B cell (primary cell): Measurements from ENCODE around the gene GAREM2. TPM values are rescaled to one million over a fixed set of nuclear protein-coding genes. Genes with fewer than 3 reads are reported as not detected.

Experiments used
- ATAC-seq: fragments of 200-7000 bp; cut with Tn5 transposase; one replicate; pipeline ENCODE4 v1.10.0; 2021; ENCODE audit warnings: low read depth, mild to moderate bottlenecking, moderate number of reproducible peaks, moderate library complexity
- CTCF ChIA-PET: fragments of 350-600 bp; sonication (Branson Sonifier 250); formaldehyde crosslinking; loops from one replicate; lab custom pipeline; 2021; ENCODE audit warnings: antibody characterized with exemption, inconsistent platforms; lab: Charles Lee
- POLR2A ChIA-PET: fragments of 350-600 bp; sonication (Branson Sonifier 250); formaldehyde crosslinking; loops from one replicate; lab custom pipeline; 2021; ENCODE audit warnings: antibody characterized with exemption; lab: Charles Lee
- DNase-seq: peaks from one replicate; pipeline ENCODE4 v3.0.0; 2013
- H2AFZ ChIP-seq: 2 replicates; pipeline ENCODE4 v1.6.1; 2012; ENCODE audit warnings: mild to moderate bottlenecking, low read depth, low read length; ENCODE audit not compliant: insufficient read depth, poor library complexity, severe bottlenecking
- H3K27ac ChIP-seq, 2 donors: 1 replicate in 1 of 2; 2 replicates in 1 of 2; pipeline ENCODE4 v1.5.1; 2012 to 2013; ENCODE audit warnings: low read length in 2 of 2, mild to moderate bottlenecking in 2 of 2, moderate library complexity in 1 of 2
- H3K27me3 ChIP-seq, 4 experiments: fragments of 200-600 bp in 1 of 4; sonication (generic) in 1 of 4; replicated peaks in 1 of 4; 1 replicate in 2 of 4; 2 replicates in 2 of 4; pipeline versions ENCODE4 v1.6.1 to v1.7.0; 2013 to 2016; ENCODE audit warnings: low read length in 3 of 4, mild to moderate bottlenecking in 2 of 4, mixed read lengths in 1 of 4, moderate library complexity in 1 of 4; ENCODE audit not compliant: insufficient read depth in 4 of 4, control insufficient read depth in 3 of 4; ENCODE audit errors: control extremely low read depth in 1 of 4
- H3K36me3 ChIP-seq, 2 experiments: replicated peaks in 1 of 2; 1 replicate in 1 of 2; 2 replicates in 1 of 2; pipeline versions ENCODE4 v1.6.1 to v1.7.1; 2013; ENCODE audit warnings: low read length in 1 of 2; ENCODE audit not compliant: insufficient read depth in 2 of 2, control insufficient read depth in 1 of 2; ENCODE audit errors: control extremely low read depth in 1 of 2, extremely low read depth in 1 of 2
- H3K4me1 ChIP-seq, 2 donors: fragments of 200-600 bp in 1 of 2; sonication (generic) in 1 of 2; 1 replicate in 1 of 2; 2 replicates in 1 of 2; pipeline versions ENCODE4 v1.5.1 to v1.6.1; 2013 to 2017; ENCODE audit warnings: low read length in 2 of 2; ENCODE audit not compliant: control insufficient read depth in 2 of 2, insufficient read depth in 2 of 2
- H3K4me2 ChIP-seq: replicated peaks from 2 replicates; pipeline ENCODE3; 2012; ENCODE audit warnings: mild to moderate bottlenecking, low read depth, low read length; ENCODE audit not compliant: poor library complexity, severe bottlenecking
- H3K4me3 ChIP-seq, 5 experiments: fragments of 200-600 bp in 1 of 5; sonication (generic) in 1 of 5; 1 replicate in 3 of 5; 2 replicates in 2 of 5; pipeline versions ENCODE4 v1.5.1 to v1.7.0; 2011 to 2016; ENCODE audit warnings: low read length in 4 of 5, mild to moderate bottlenecking in 4 of 5, low read depth in 2 of 5, control low read depth in 1 of 5, moderate library complexity in 1 of 5; ENCODE audit not compliant: insufficient read depth in 1 of 5; ENCODE audit errors: control extremely low read depth in 1 of 5, extremely low read depth in 1 of 5
- H3K79me2 ChIP-seq: fragments of 200-600 bp; sonication (generic); one replicate; pipeline ENCODE4 v1.6.0; 2016; ENCODE audit warnings: low read length; ENCODE audit not compliant: control insufficient read depth, insufficient read depth
- H3K9ac ChIP-seq: fragments of 200-600 bp; sonication (generic); 2 replicates; pipeline ENCODE4 v1.6.1; 2017; ENCODE audit warnings: mild to moderate bottlenecking, low read length, moderate library complexity
- H3K9me3 ChIP-seq, 3 donors: one replicate each; pipeline versions ENCODE4 v1.6.1 to v1.7.1; 2013; ENCODE audit warnings: low read length in 2 of 3; ENCODE audit not compliant: control insufficient read depth in 2 of 3, insufficient read depth in 1 of 3; ENCODE audit errors: control extremely low read depth in 1 of 3
- H4K20me1 ChIP-seq: 2 replicates; pipeline ENCODE4 v1.6.0; 2012; ENCODE audit warnings: mild to moderate bottlenecking, low read length; ENCODE audit not compliant: insufficient read depth, control insufficient read depth, poor library complexity, severe bottlenecking
- H3K27ac Mint-ChIP-seq: one replicate; pipeline ENCODE4 v1.8.0; 2021; ENCODE audit warnings: mixed read lengths
- H3K27me3 Mint-ChIP-seq: one replicate; pipeline ENCODE4 v1.8.0; 2021; ENCODE audit warnings: mixed read lengths
- H3K4me1 Mint-ChIP-seq: one replicate; pipeline ENCODE4 v1.8.0; 2021; ENCODE audit warnings: mixed read lengths
- H3K4me3 Mint-ChIP-seq: one replicate; pipeline ENCODE4 v1.8.0; 2021; ENCODE audit warnings: mixed read lengths
- H3K9me3 Mint-ChIP-seq: one replicate; pipeline ENCODE4 v1.8.0; 2022; ENCODE audit warnings: mixed read lengths; ENCODE audit not compliant: insufficient read depth
- CTCF ChIP-seq: fragments of 200-600 bp; IDR thresholded peaks from one replicate; pipeline ENCODE4 v1.8.0; 2022; ENCODE audit warnings: antibody characterized with exemption, mild to moderate bottlenecking
- EZH2 ChIP-seq: IDR thresholded peaks from 2 replicates; pipeline ENCODE4 v1.6.1; 2012; ENCODE audit warnings: borderline replicate concordance, low read depth, mild to moderate bottlenecking, moderate library complexity, low read length; ENCODE audit not compliant: insufficient read depth, poor library complexity, severe bottlenecking
- WGBS: methylation state at CpG from one replicate; pipeline ENCODE4 v1.1.5; 2013; ENCODE audit warnings: missing lambda C conversion rate; ENCODE audit not compliant: insufficient coverage; 5-methylcytosine and 5-hydroxymethylcytosine counted together
- intact Hi-C: fragments of 100-400 bp; cut with micrococcal nuclease; formaldehyde crosslinking; loops from one replicate; pipeline ENCODE4 v1.10.0; 2022
- polyA plus RNA-seq: library from polyadenylated mRNA; depleted of rRNA; stranded (reverse); fragments of >200 nt; gene quantifications from 2 replicates; pipeline ENCODE4 v1.2.3, GENCODE V29; 2012
- total RNA-seq, 2 donors: library from RNA; stranded (reverse); fragments of 120-200 nt in 1 of 2; gene quantifications; 1 replicate in 1 of 2; 2 replicates in 1 of 2; pipeline versions ENCODE4 v1.2.3 to v1.2.4, GENCODE V29; 2013 to 2022

GAREM2 gene
- total and polyA plus RNA-seq, 2 donors (not counting 1 experiment from before 2014, with no cell fraction given) = 0.27 to 1.7 TPM

GRCh38 chr2:26224095-26224494 is 51.2 kb downstream of the GAREM2 start:
- Mint-ChIP-seq H3K4me1 (no peaks in the 10 kb centered on the region), H3K4me3 (no peak overlapping the region), H3K9me3 (no peaks in the 10 kb centered on the region), H3K27ac (no peak overlapping the region), H3K27me3 (no peaks in the 10 kb centered on the region)
- Histone ChIP-seq H3K27ac (no peak overlapping the region), H3K4me2 (no peak overlapping the region), H3K36me3 (peaks cover 17 to 66% of the 10 kb centered on the region in 2 experiments), H3K9me3 (peaks cover 0 to 7% (median 0%) of the 10 kb centered on the region in 3 donors), H3K4me1 (no peaks in the 10 kb centered on the region), H3K4me3 (no peak overlapping the region), H3K79me2 (no peaks in the 10 kb centered on the region), H3K9ac (no peak overlapping the region), H3K27me3 (no peaks in the 10 kb centered on the region), H2AFZ (no peak overlapping the region), H4K20me1 (no peaks in the 10 kb centered on the region)
- intact Hi-C loops = no loop called here
- CTCF ChIA-PET = no interaction called here
- ATAC-seq = no peak
- TF ChIP-seq CTCF = no peak
- no peak for TF ChIP-seq EZH2
- no CpG with 5 or more reads among the region's 2 CpGs for WGBS
- DNase-seq = no peak
- POLR2A ChIA-PET = no interaction called here

GRCh38 chr2:26229595-26229994 is 56.7 kb downstream of the GAREM2 start:
- Histone ChIP-seq H3K4me1 (no peaks in the 10 kb centered on the region), H3K4me3 (no peak overlapping the region), H3K9me3 (peaks cover 0 to 7% (median 0%) of the 10 kb centered on the region in 3 donors), H2AFZ (no peak overlapping the region), H3K9ac (no peak overlapping the region), H3K79me2 (peaks cover 7% of the 10 kb centered on the region), H3K4me2 (no peak overlapping the region), H4K20me1 (no peaks in the 10 kb centered on the region), H3K27me3 (no peaks in the 10 kb centered on the region), H3K36me3 (peaks cover 25 to 75% of the 10 kb centered on the region in 2 experiments), H3K27ac (no peak overlapping the region)
- no peak overlapping the region for H3K27ac Mint-ChIP-seq
- ATAC-seq (no peak), DNase-seq (no peak)
- no peaks in the 10 kb centered on the region for H3K4me1 Mint-ChIP-seq
- 98% methylated on average over 3 of the region's 3 CpGs for WGBS
- H3K4me3 Mint-ChIP-seq = no peak overlapping the region
- H3K27me3 Mint-ChIP-seq = no peaks in the 10 kb centered on the region
- TF ChIP-seq EZH2 = no peak
- no peak for TF ChIP-seq CTCF
- POLR2A ChIA-PET = no interaction called here
- H3K9me3 Mint-ChIP-seq = no peaks in the 10 kb centered on the region
- intact Hi-C loops = no loop called here
- CTCF ChIA-PET = interaction anchor here (1.3 kb wide), 1 partner anchor 101 kb away, joined by 6 read pairs; no protein-coding TSS in a partner anchor
